Measurements from ENCODE around the gene SMARCD1.

DNA sequence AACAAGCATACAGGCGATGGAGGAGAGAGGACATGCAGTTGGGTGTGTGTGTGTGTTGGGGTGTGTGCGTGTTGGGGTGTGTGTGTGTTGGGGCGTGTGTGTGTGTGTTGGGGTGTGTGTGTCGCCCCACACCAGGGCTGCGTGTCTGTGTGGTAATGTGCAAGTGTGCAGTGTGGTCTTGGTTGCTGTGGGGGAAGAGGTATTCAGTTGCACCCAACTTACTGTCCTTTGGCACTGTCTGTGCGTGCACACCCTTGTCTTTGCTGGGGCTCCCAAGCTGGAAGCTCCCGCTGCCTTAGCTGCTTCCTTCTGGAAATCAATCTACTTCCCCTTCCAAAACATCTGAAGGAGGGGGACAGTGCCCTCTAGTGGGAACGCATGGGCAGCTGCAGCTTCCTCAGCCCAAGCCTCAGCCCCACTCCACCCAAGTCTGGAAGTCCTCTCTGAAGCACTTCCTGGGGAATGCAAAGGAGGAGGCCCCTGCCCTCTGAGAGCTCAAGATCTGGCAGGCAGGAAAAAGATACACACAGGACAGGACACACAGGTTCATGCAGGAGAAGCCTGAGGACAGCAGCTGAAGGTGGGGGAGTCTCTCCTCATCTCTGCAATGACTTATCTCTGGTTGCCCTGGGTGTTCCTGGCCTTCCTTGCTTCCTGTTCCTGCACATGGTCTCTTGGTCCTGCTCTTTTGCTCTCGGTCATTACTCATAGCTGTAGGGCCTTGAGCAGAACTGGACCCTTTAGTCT lies 14.7 kb upstream of the SMARCD1 start:
- TF ChIP-seq CTCF (IDR thresholded peaks at IDR 0.05; ENCODE audit: insufficient read depth, low read length), result peak; percentile 91
- TF ChIP-seq POLR2AphosphoS5 (IDR thresholded peaks at IDR 0.05; ENCODE audit: low read depth), result no peak
- TF ChIP-seq GABPA (IDR thresholded peaks at IDR 0.05; ENCODE audit: low read depth), result no peak
- TF ChIP-seq, protein P1, sequence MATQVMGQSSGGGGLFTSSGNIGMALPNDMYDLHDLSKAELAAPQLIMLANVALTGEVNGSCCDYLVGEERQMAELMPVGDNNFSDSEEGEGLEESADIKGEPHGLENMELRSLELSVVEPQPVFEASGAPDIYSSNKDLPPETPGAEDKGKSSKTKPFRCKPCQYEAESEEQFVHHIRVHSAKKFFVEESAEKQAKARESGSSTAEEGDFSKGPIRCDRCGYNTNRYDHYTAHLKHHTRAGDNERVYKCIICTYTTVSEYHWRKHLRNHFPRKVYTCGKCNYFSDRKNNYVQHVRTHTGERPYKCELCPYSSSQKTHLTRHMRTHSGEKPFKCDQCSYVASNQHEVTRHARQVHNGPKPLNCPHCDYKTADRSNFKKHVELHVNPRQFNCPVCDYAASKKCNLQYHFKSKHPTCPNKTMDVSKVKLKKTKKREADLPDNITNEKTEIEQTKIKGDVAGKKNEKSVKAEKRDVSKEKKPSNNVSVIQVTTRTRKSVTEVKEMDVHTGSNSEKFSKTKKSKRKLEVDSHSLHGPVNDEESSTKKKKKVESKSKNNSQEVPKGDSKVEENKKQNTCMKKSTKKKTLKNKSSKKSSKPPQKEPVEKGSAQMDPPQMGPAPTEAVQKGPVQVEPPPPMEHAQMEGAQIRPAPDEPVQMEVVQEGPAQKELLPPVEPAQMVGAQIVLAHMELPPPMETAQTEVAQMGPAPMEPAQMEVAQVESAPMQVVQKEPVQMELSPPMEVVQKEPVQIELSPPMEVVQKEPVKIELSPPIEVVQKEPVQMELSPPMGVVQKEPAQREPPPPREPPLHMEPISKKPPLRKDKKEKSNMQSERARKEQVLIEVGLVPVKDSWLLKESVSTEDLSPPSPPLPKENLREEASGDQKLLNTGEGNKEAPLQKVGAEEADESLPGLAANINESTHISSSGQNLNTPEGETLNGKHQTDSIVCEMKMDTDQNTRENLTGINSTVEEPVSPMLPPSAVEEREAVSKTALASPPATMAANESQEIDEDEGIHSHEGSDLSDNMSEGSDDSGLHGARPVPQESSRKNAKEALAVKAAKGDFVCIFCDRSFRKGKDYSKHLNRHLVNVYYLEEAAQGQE (IDR thresholded peaks at IDR 0.05; ENCODE audit: insufficient replicate concordance, low read depth), result no peak

Measured in HL-60 (cell line).